SK-N-MC (cell line): Measurements from ENCODE around the gene CHMP2B.

ENCODE experiments used
- DNase-seq: peaks from one replicate; pipeline ENCODE4 v3.0.0-alpha.2; 2011; ENCODE audit warnings: low read depth, low spot score
- H3K27ac ChIP-seq: fragments of 200-600 bp; sonication (generic); 2 replicates; pipeline ENCODE4 v1.5.1; 2016; ENCODE audit warnings: mixed run types
- H3K36me3 ChIP-seq: fragments of 200-600 bp; sonication (generic); 2 replicates; pipeline ENCODE4 v1.6.1; 2017; ENCODE audit warnings: antibody characterized with exemption, low read length, mixed read lengths; ENCODE audit not compliant: insufficient read depth
- H3K4me3 ChIP-seq: fragments of 200-600 bp; sonication (generic); 2 replicates; pipeline ENCODE4 v1.5.1; 2016
- H3K9ac ChIP-seq: fragments of 200-600 bp; sonication (generic); 2 replicates; pipeline ENCODE4 v1.8.0; 2017; ENCODE audit warnings: mixed run types, mixed read lengths; ENCODE audit not compliant: insufficient read length
- H3K9me3 ChIP-seq: fragments of 200-600 bp; sonication (generic); 2 replicates; pipeline ENCODE4 v1.6.1; 2017; ENCODE audit warnings: low read depth, mild to moderate bottlenecking, antibody characterized with exemption, low read length, moderate library complexity, mixed read lengths
- EZH2 ChIP-seq: fragments of 200-600 bp; sonication (generic); IDR thresholded peaks from one replicate; pipeline ENCODE4 v1.6.1; 2017; ENCODE audit warnings: antibody characterized with exemption
- FOXP2 ChIP-seq: optimal IDR thresholded peaks from 2 replicates; pipeline ENCODE3; 2011; ENCODE audit warnings: mild to moderate bottlenecking, moderate library complexity; ENCODE audit not compliant: insufficient read depth; ENCODE audit errors: extremely low read length, control extremely low read depth
- POLR2AphosphoS5 ChIP-seq: IDR thresholded peaks from 2 replicates; pipeline ENCODE4 v1.6.1; 2012; ENCODE audit warnings: mild to moderate bottlenecking, low read depth, low read length, borderline replicate concordance

Gene CHMP2B

DNA sequence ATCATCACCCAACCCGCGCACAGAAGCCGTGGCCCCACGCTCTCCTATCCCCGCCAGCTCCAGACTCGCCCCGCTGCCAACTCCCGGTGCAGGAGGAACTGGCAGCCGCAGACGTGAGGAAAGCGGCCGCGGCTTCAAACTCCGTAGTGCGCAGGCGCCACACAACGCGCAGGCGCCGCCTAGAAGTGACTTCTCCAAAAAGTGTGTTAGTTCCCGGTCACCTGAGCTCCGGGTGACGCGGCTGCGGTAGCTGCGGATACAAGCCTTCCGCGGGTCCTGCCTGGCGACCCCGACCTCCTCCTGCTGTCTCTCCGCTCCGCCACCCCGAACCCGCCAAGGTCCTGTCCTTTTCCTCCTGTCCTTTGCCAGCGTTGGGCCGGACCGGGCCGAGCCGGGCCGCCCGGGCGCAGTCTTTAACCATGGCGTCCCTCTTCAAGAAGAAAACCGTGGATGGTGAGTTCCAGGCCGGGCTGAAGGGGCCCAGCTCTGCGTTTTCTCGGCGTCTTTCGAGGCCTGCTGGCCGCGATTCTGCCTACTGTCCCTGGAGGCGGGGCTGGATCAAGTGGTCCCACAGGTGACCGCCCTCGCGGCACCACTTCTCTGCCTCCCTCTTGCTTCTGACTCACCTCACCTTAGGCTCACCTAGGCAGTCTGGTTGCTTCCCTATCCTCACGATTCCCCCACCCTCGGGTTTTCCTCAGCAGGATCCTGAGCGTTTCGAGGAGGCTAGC, at the start of gene CHMP2B:
TSS of gene CHMP2B (plus strand) at position 206 of the 731 bp plus-strand sequence. CDS start at position 420, 214 bp downstream.
- peak; percentile 73 for DNase-seq
- no peak within 1 kb of the TSS for H3K27ac ChIP-seq
- H3K9me3 ChIP-seq, result no peaks in the 10 kb centered on the region
- H3K36me3 ChIP-seq, result peaks cover 5% of the 10 kb centered on the region
- no peak for TF ChIP-seq EZH2
- TF ChIP-seq FOXP2, result no peak
- peak; percentile 86 for TF ChIP-seq POLR2AphosphoS5
- peak within 1 kb of the TSS; percentile 97 for H3K4me3 ChIP-seq
- peak within 1 kb of the TSS; percentile 92 for H3K9ac ChIP-seq

DNA sequence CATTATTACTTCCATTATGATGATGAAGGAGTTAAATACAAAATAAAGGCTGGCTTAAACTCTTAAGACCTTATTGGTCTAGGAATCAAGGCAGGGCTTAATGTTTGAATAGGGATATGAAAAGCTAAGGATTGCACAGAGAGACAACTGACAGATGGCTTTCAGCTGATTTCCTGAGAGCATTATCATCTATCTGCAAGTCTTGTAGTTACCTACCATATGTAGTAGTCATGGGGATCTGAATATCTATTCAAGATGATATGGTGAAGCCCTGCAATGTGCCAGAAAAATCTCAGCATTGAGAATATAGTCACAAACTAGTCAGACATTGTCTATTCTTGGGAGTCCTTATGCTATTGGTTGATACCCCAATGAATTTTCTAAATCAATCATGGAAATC, 47.5 kb upstream of the CHMP2B start:
- H3K27ac ChIP-seq, result no peak overlapping the region
- TF ChIP-seq FOXP2 (no peak), EZH2 (no peak), POLR2AphosphoS5 (no peak)
- no peak overlapping the region for H3K9ac ChIP-seq
- no peak overlapping the region for H3K4me3 ChIP-seq
- no peak for DNase-seq
- H3K36me3 ChIP-seq, result no peaks in the 10 kb centered on the region
- H3K9me3 ChIP-seq, result no peaks in the 10 kb centered on the region

DNA sequence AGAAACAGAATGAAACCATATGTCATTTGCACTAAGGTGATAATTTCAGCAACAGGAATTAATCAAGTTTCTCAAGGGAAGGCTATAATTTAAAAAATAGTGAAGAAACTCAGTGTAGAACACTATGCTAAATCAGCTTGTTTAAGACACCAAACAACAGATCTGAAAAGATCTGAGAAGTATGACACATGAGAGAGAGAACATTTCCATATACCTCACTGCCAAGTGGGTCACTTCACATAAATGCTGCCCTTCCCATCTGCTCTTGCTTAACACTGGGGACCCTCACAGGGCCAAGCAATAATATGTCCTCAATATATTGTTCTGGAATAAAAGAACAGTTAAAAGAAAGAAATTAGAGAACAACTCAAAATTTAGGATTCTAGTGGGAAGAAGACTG, 45.6 kb upstream of the CHMP2B start:
- H3K27ac ChIP-seq, result peak overlapping the region; percentile 65; the same call in 1 of the 2 replicates
- no peak for DNase-seq
- H3K9me3 ChIP-seq, result no peaks in the 10 kb centered on the region
- no peak overlapping the region for H3K9ac ChIP-seq
- H3K4me3 ChIP-seq, result peak overlapping the region; percentile 26
- H3K36me3 ChIP-seq, result no peaks in the 10 kb centered on the region
- TF ChIP-seq FOXP2, result no peak
- TF ChIP-seq EZH2, result no peak
- no peak for TF ChIP-seq POLR2AphosphoS5

DNA sequence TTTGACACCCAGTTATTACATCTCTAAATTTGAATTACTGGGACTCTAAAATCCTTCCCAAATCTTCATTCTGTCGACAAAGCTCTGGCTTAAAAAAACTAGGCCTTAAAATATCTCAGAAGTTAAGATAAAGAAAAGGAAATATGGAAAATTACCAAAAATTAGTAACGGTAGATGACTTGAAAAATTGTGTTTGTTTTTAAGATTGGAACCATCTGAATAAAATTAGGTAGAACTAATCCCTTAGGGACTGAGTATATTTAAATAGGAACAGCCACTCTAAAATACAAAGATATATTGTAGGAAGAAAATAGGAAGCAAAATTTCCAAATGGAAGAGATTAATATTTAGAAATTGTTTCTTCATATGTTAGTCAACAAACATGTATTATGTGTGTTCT, 45.1 kb upstream of the CHMP2B start:
- TF ChIP-seq FOXP2, result no peak
- peak; percentile 20; the same call in 1 of the 2 replicates for TF ChIP-seq POLR2AphosphoS5
- H3K27ac ChIP-seq, result peak overlapping the region; percentile 65; the same call in 1 of the 2 replicates
- no peaks in the 10 kb centered on the region for H3K9me3 ChIP-seq
- no peaks in the 10 kb centered on the region for H3K36me3 ChIP-seq
- no peak overlapping the region for H3K9ac ChIP-seq
- peak overlapping the region; percentile 26; the same call in 1 of the 2 replicates for H3K4me3 ChIP-seq
- peak; percentile 56 for DNase-seq

DNA sequence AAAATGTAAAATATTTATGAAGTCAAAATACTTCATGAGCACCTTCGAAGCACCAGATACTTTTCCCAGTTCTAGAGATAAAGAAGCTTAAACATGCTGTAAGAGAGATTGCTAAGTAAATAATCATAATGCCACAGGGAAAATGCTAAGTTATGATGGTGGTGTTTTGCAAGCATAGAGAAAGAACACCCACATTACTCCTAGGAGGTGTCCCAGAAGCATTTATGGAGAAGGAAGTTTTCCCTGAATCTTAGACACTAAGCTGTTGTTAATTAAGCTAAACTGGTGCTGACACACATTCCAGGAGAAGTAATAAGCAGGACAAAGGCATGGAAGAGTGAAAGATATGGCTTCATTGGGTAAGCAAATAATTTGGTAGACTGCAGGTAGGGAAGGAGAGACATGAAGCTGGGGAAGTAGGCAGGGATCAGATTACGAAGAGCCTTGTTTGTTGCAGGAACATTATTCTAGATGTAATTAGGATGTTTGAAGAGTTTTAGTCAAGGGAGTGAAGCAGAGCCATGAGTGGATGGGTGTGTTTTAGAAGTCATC, 40.4 kb upstream of the CHMP2B start:
- Histone ChIP-seq H3K9me3 (no peaks in the 10 kb centered on the region), H3K27ac (no peak overlapping the region), H3K9ac (no peak overlapping the region), H3K4me3 (no peak overlapping the region), H3K36me3 (no peaks in the 10 kb centered on the region)
- TF ChIP-seq POLR2AphosphoS5 (no peak), EZH2 (no peak), FOXP2 (no peak)
- DNase-seq, result no peak

DNA sequence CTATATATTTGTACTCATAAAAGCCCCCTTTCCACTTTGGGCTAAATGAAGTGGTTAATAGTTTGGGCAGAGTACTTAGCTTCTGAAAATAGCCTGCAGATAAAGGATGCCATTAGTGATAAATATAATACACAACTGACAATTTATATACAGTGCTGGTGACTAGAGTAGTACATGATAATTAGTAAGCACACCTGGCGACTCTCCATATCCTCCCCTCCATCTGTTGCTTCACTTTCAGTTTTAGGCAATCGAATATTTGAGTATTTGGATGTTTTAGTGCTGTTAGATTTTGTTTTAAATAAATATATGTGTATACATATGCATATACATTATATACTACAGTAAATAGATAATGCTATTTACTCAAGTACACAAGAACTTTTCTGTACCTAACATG, 35.9 kb upstream of the CHMP2B start:
- Histone ChIP-seq H3K9me3 (peaks cover 5% of the 10 kb centered on the region; the same call in 1 of the 2 replicates), H3K27ac (peak overlapping the region; percentile 52; the same call in 1 of the 2 replicates), H3K36me3 (no peaks in the 10 kb centered on the region), H3K4me3 (peak overlapping the region; percentile 37; the same call in 1 of the 2 replicates), H3K9ac (no peak overlapping the region)
- TF ChIP-seq POLR2AphosphoS5 (no peak), EZH2 (no peak), FOXP2 (no peak)
- no peak for DNase-seq

DNA sequence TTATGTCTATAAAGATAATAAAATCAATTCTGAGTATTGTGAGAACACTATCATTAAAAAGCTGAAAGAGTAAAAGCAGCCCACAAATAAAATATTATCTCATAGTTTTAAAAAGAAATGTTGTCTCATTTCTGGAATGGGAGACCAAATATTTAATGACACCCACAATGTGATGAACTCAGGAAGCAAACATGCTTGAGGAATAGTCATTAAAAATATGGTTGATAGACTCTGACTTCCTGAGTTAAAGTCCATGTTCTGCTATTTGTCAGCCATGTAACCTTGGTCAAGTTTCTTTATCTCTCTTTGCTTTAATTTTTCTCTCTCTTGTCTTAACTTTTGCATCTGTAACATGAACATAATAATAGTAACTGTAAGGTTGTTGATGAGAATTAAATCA, 35.5 kb upstream of the CHMP2B start:
- no peak overlapping the region for H3K9ac ChIP-seq

DNA sequence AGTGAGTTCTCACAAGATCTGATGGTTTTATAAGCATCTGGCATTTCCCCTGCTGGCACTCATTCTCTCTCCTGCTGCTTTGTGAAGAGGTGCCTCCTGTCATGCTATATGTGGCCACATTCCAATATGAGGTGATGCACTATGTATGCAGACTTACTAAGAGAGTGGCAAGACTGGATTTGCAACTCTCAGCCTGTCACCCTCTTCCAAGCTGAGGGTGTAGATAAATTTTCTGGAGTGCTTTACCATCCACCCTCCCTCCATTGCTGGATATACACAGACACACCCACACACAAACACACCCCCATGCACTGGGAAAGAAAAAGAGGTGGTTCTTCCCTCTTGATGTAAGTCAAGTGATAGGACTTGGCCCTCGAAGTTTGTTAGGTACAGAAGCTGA, 30.2 kb upstream of the CHMP2B start:
- Histone ChIP-seq H3K27ac (no peak overlapping the region), H3K36me3 (no peaks in the 10 kb centered on the region)
- TF ChIP-seq EZH2 (no peak), POLR2AphosphoS5 (no peak), FOXP2 (no peak)

More for the DNA sequence above, 35.5 kb upstream of the CHMP2B start:
- TF ChIP-seq EZH2 (no peak), FOXP2 (no peak), POLR2AphosphoS5 (no peak)
- no peak for DNase-seq
- no peaks in the 10 kb centered on the region for H3K36me3 ChIP-seq
- peaks cover 5% of the 10 kb centered on the region; the same call in 1 of the 2 replicates for H3K9me3 ChIP-seq
- H3K27ac ChIP-seq, result peak overlapping the region; percentile 52; the same call in 1 of the 2 replicates
- peak overlapping the region; percentile 37; the same call in 1 of the 2 replicates for H3K4me3 ChIP-seq

More for the DNA sequence above, 30.2 kb upstream of the CHMP2B start:
- H3K9ac ChIP-seq, result no peak overlapping the region
- H3K9me3 ChIP-seq, result peaks cover 5% of the 10 kb centered on the region; the same call in 1 of the 2 replicates
- DNase-seq, result no peak
- no peak overlapping the region for H3K4me3 ChIP-seq
